Stimulated activated CD4-positive, alpha-beta T cell treated with anti-CD3 and anti-CD28 coated beads, Interleukin-15, amount 100 ng/mL, for 48 hours (primary cell): ENCODE measurements around the gene CD93.

Source experiments
- DNase-seq, 2 donors: peaks; one replicate each; pipeline ENCODE4 v3.0.0-alpha.2; 2020; ENCODE audit warnings: low read depth in 2 of 2

The CD93 gene

GRCh38 chr20:23120936-23121750, 35.0 kb upstream of the CD93 start:
- no peak for DNase-seq

- no peak for DNase-seq
These were observed 34.1 kb upstream of the CD93 start for GRCh38 chr20:23120261-23120660.

GRCh38 chr20:23119456-23120216, 33.5 kb upstream of the CD93 start:
- no peak for DNase-seq

GRCh38 chr20:23118766-23119165, 32.6 kb upstream of the CD93 start:
- DNase-seq, result no peak

GRCh38 chr20:23118144-23118543, 32.0 kb upstream of the CD93 start:
- DNase-seq, result no peak

- DNase-seq, result no peak
These were observed 31.6 kb upstream of the CD93 start for GRCh38 chr20:23117738-23118137.

GRCh38 chr20:23116311-23117089, 30.4 kb upstream of the CD93 start:
- no peak for DNase-seq

GRCh38 chr20:23115822-23116221, 29.7 kb upstream of the CD93 start:
- DNase-seq, result no peak

- no peak for DNase-seq
These were observed 28.4 kb upstream of the CD93 start for GRCh38 chr20:23114448-23115082.

GRCh38 chr20:23114018-23114417, 27.9 kb upstream of the CD93 start:
- no peak for DNase-seq

- no peak for DNase-seq
These were observed 26.5 kb upstream of the CD93 start for GRCh38 chr20:23112595-23112994.

GRCh38 chr20:23111944-23112342, 25.8 kb upstream of the CD93 start:
- no peak for DNase-seq

- no peak for DNase-seq
These were observed 25.3 kb upstream of the CD93 start for GRCh38 chr20:23111307-23111943.

GRCh38 chr20:23108871-23109270, 22.7 kb upstream of the CD93 start:
- DNase-seq, result no peak

GRCh38 chr20:23107466-23107865, 21.3 kb upstream of the CD93 start:
- DNase-seq, result no peak

- DNase-seq, result no peak
These were observed 20.2 kb upstream of the CD93 start for GRCh38 chr20:23106271-23106851.

GRCh38 chr20:23105193-23105592, 19.1 kb upstream of the CD93 start:
- DNase-seq, result no peak

GRCh38 chr20:23103284-23104018, 17.3 kb upstream of the CD93 start:
- DNase-seq, result no peak

GRCh38 chr20:23101696-23102406, 15.7 kb upstream of the CD93 start:
- DNase-seq, result no peak

GRCh38 chr20:23100720-23101107, 14.6 kb upstream of the CD93 start:
- no peak for DNase-seq
